ENCODE results near the gene CRTC2. TPM values are rescaled to one million over a fixed set of nuclear protein-coding genes. Genes with fewer than 3 reads are reported as not detected.

The CRTC2 gene
- total RNA-seq, 2 donors from 2014 or later = 67.6 to 174 TPM

GRCh38 chr1:153941826-153942725 is 16.3 kb downstream of the CRTC2 start:
- DNase-seq (ENCODE audit: low spot score in 2 of 2) (no peak), ATAC-seq (no peak)
- no peaks in the 10 kb centered on the region for H3K9me3 Mint-ChIP-seq
- H3K36me3 Mint-ChIP-seq = peaks cover 14 to 22% of the 10 kb centered on the region in 2 donors
- H3K27ac Mint-ChIP-seq = peak overlapping the region in 1 of 2 donors; percentile 85

DNA sequence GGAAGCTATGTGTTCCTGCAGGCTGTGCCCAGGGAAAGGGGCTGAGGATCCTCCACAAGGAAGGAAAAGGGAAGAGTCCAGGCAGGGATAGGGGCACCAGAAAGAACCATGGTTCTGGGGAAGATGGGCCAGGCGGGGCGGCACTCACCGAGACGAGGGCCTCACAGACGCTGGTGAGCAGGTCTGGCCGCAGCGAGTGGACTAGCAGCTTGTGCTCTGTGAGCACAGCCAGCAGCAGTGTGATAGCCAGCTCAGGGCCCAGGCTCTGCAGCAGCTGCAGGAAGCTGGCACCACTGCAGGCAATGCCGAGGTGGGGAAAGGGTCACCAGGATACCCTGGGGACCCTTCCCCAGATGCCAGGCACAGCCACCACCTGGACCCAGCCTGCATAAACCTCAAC is 17.7 kb downstream of the CRTC2 start:
- Mint-ChIP-seq H3K27ac (peak overlapping the region in 1 of 2 donors; percentile 4), H3K36me3 (peaks cover 14 to 22% of the 10 kb centered on the region in 2 donors)
- no peak for ATAC-seq

GRCh38 chr1:153939476-153939875 is 18.9 kb downstream of the CRTC2 start:
- Mint-ChIP-seq H3K36me3 (peaks cover 1 to 10% of the 10 kb centered on the region in 2 donors), H3K9me3 (no peaks in the 10 kb centered on the region), H3K27ac (peak overlapping the region; percentile 4 to 6)
- ATAC-seq (no peak), DNase-seq (ENCODE audit: low spot score in 2 of 2) (no peak)

More for the DNA sequence above, 17.7 kb downstream of the CRTC2 start:
- no peak for DNase-seq (ENCODE audit: low spot score in 2 of 2)
- no peaks in the 10 kb centered on the region for H3K9me3 Mint-ChIP-seq

DNA sequence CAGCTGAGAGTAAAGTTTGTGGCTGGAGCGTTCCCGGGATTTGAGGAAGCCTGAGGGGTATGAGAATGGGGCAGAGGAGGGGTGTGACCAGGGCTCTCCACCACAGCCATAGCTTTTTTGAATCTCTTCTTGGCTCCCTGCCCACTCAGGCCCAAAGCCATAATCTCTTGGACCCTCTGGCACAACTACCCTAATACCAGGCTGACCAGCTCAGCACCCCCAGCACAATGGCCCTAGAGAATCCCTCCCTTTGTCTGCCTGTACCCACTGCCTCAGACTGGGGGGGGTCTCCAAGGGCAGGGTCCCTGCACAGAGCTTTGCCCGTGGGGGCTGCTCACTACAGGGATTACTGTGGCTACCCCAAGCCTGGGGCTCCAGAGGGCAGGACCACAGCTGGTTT is 19.4 kb downstream of the CRTC2 start:
- Mint-ChIP-seq H3K36me3 (peaks cover 0 to 7% of the 10 kb centered on the region in 2 donors), H3K27ac (peak overlapping the region in 1 of 2 donors; percentile 68), H3K9me3 (no peaks in the 10 kb centered on the region)
- ATAC-seq (no peak), DNase-seq (ENCODE audit: low spot score in 2 of 2) (no peak)

DNA sequence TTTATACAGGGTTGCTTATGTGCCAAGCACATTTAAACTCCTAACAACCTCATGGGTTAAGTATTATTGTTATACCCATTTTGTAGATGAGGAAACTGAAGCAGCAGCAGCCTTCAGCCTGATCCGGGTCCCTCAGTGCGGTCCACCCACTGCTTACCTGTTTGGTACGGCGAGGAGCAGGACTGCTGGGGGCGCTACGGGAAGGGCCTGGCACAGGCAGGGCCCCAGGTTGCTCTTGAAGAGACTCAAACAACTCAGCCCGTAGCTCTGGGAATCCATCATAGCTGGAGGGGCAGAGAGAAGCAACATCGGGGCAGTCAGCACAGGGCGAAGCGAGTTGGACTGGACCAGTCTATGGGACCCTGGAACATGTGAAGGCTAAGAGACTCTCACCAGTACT is 21.1 kb downstream of the CRTC2 start:
- no peak for DNase-seq (ENCODE audit: low spot score in 2 of 2)
- ATAC-seq = no peak
- H3K36me3 Mint-ChIP-seq = peaks cover 0 to 7% of the 10 kb centered on the region in 2 donors
- no peaks in the 10 kb centered on the region for H3K9me3 Mint-ChIP-seq
- H3K27ac Mint-ChIP-seq = peak overlapping the region in 1 of 2 donors; percentile 90

GRCh38 chr1:153936011-153936802 is 22.2 kb downstream of the CRTC2 start:
- ATAC-seq (no peak), DNase-seq (ENCODE audit: low spot score in 2 of 2) (no peak)
- Mint-ChIP-seq H3K27ac (peak overlapping the region in 1 of 2 donors; percentile 72), H3K36me3 (peaks cover 0 to 7% of the 10 kb centered on the region in 2 donors), H3K9me3 (no peaks in the 10 kb centered on the region)

DNA sequence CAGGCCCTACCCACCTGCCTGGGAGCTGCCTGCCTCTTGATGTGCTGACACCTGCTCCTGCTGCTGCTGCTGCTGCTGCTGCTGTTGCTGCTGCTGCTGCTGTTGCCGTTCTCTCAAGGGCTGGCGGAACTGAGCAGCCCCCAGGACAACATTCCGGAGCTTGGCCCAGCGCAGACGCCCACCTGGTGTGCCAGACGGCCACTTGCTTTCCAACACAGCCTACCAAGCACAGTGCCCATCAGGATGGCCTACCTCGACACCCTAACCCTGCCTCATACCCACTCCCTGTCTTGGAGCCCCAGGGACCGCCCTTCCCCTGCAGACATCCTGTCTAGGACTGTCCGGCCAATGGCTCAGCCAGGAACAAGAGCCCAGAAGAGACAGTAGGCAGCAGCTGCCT is 23.7 kb downstream of the CRTC2 start:
- no peak for ATAC-seq
- H3K9me3 Mint-ChIP-seq = no peaks in the 10 kb centered on the region
- no peaks in the 10 kb centered on the region for H3K36me3 Mint-ChIP-seq
- peak in 1 of 2 donors; percentile 37 for DNase-seq (ENCODE audit: low spot score in 2 of 2)
- peak overlapping the region in 1 of 2 donors; percentile 67 for H3K27ac Mint-ChIP-seq

DNA sequence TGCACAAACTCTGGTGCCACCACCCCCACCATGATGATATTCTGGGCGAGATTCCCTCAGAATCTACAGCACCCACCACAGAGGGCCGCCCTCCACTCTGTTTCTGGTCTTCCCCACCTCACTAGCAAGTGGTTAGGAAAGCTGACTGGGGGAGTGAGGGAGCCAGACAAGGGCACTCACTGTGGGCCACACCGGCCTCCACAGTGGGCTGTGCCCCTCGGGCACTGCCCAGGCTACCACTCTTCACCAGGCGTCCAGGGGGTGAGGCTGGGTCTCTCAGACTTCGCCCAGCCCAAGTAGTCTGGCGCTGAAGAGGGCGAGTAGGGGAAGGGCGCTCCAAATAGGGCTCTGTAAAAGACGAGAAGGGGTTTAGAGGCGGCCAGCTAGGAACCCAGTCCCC is 24.5 kb downstream of the CRTC2 start:
- H3K27ac Mint-ChIP-seq = no peak overlapping the region
- no peaks in the 10 kb centered on the region for H3K9me3 Mint-ChIP-seq
- DNase-seq (ENCODE audit: low spot score in 2 of 2) (peak in 1 of 2 donors; percentile 23), ATAC-seq (no peak)
- no peaks in the 10 kb centered on the region for H3K36me3 Mint-ChIP-seq

GRCh38 chr1:153933430-153933829 is 25.0 kb downstream of the CRTC2 start:
- Mint-ChIP-seq H3K36me3 (no peaks in the 10 kb centered on the region), H3K27ac (no peak overlapping the region)
- no peak for ATAC-seq

DNA sequence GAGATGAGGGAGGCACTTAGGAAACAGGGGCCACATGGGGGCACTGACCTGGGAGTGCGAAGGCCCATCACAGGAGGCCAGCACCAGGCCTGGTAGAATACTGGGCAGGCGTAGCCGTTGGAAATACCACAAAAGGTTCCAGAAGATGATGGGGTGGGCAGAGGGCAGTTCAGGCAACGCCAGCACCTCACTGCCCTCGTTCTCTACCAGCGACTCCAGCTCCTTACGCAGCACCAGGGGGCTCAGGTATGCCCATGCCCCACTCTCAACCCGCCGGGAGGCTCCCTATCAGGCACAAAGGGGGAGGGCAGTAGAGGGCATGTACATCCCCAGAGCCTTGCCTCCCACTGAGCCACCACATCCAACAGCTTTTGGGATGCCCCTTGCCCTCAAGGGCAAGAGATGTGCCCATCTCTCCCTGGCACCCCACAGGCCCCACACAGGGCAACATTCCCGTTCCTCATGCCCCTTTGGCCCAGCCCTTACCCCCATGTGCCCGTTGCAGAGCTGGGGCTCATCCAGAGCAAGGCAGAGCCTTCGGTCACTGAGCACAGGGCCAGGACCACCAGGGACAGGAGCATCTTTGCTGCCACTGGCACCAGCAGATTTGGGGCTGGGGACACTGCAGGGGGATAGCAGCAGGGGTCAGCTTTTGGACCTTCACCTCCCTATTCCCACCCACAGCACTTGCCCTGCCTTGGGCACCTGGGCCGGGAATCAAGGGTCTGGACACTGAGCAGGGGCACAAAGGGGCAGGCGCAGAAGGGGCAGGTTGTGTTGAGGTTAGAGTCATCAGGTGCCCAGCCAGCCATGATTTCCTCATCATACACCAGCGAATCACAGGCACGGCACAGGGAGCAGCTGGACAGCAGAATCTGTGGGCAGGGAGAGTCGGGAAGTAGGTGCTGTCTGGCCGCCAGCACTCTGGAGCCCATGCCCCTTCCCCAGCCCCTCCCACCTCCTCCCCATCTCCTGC is 26.0 kb downstream of the CRTC2 start:
- Mint-ChIP-seq H3K27ac (no peak overlapping the region), H3K36me3 (no peaks in the 10 kb centered on the region), H3K9me3 (no peaks in the 10 kb centered on the region)
- ATAC-seq (no peak), DNase-seq (ENCODE audit: low spot score in 2 of 2) (no peak)

More at GRCh38 chr1:153933430-153933829, 25.0 kb downstream of the CRTC2 start:
- DNase-seq (ENCODE audit: low spot score in 2 of 2) = no peak
- no peaks in the 10 kb centered on the region for H3K9me3 Mint-ChIP-seq

DNA sequence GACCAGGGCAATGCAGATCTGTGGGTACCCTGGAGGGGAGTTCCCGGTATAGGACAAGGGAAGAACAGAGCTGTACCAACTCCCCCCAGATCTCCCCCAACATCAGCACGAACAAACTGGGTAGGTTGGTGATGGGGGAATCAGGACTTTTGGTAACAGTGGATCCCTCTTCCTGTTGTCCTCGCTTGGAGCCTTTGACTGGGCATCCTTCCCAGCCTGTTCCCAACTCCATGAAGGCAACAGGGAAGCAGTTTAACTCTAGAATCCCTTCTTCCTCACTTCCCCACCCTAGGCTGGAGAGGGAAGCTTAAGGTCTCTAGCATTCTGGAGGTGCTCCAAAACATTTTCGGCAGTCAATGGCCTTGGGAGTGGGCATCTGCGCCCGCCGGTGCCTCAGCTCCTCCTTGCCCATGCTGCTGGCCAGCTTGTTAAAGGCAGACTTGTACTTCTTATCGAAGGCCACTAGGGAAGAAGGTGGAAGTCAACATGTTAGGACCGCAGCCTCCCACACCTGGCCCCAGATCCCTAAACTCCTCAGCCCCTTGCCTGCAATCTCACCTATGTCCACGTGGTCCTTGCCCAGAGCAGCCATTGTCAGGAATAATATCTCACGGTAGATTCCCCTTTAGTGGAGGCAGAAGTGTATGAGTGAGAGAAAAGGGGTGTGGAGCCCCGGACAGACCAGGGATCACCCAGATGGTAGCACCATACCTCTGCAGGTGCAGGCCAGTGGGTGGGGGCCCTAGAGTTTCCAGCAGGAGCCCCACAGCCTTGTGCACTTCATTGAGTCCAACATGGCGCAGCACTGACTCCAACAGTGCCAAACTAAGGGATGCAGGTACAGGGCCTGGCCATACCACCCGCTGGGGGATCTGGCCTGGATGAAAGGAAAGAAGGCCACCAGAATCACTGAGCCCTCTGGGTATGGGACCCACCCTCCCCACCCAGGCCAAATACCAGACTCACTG is 28.1 kb downstream of the CRTC2 start:
- H3K9me3 Mint-ChIP-seq = no peaks in the 10 kb centered on the region
- no peaks in the 10 kb centered on the region for H3K36me3 Mint-ChIP-seq
- no peak for ATAC-seq
- peak overlapping the region in 1 of 2 donors; percentile 36 for H3K27ac Mint-ChIP-seq
- DNase-seq (ENCODE audit: low spot score in 2 of 2) = peak in 1 of 2 donors; percentile 50

GRCh38 chr1:153929426-153929825 is 29.0 kb downstream of the CRTC2 start:
- DNase-seq (ENCODE audit: low spot score in 2 of 2) (peak in 1 of 2 donors; percentile 26), ATAC-seq (no peak)
- no peaks in the 10 kb centered on the region for H3K9me3 Mint-ChIP-seq
- peak overlapping the region in 1 of 2 donors; percentile 61 for H3K27ac Mint-ChIP-seq
- no peaks in the 10 kb centered on the region for H3K36me3 Mint-ChIP-seq

- DNase-seq (ENCODE audit: low spot score in 2 of 2) = peak in 1 of 2 donors; percentile 26
- Mint-ChIP-seq H3K9me3 (no peaks in the 10 kb centered on the region), H3K36me3 (no peaks in the 10 kb centered on the region), H3K27ac (peak overlapping the region; percentile 57 to 61)
- ATAC-seq = no peak
Observed at GRCh38 chr1:153928791-153929341, 29.5 kb downstream of the CRTC2 start.

DNA sequence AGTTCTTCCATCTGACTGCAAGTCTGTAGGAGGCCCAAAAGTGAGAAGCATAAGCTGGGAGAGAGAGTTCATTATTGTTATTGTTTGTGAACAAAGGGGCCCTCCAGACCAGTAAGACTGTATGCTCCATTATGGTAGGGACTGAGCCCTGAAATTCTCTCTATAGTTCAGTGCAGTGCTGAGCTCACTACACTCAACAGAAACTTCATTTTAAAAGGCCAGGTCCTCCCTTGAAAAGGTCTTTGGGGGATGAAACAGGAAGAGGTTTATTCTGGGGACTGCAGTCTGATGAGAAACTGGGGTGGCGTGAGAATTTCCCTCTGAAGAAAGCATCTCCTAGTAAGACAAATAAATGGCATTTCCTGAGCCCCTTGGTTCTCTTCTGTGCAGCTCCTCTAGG is 30.2 kb downstream of the CRTC2 start:
- no peaks in the 10 kb centered on the region for H3K9me3 Mint-ChIP-seq

DNA sequence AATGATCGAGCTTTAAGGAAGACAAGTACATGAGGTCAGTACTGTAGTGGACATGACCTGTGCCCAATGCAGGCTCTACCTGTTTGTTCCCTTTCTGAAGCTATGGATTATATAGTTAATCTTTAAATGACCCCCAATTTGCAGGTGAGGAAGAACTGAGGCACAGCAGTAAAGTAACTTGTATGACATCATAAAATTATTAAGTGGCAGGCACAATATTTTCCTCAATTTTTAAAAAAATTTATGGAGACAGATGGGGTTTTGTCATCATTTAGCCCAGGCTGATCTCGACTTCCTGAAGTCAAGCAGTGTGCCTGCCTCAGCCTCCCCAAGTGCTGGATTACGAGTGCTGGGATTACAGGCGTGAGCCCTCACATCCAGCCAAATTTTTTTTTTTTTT is 32.0 kb downstream of the CRTC2 start:
- no peak for DNase-seq (ENCODE audit: low spot score in 2 of 2)
- Mint-ChIP-seq H3K9me3 (no peaks in the 10 kb centered on the region), H3K36me3 (peaks cover 6 to 15% of the 10 kb centered on the region in 2 donors), H3K27ac (no peak overlapping the region)
- no peak for ATAC-seq

More for the DNA sequence above, 30.2 kb downstream of the CRTC2 start:
- ATAC-seq = peak in 1 of 2 donors; percentile 15
- H3K27ac Mint-ChIP-seq = peak overlapping the region in 1 of 2 donors; percentile 61
- no peak for DNase-seq (ENCODE audit: low spot score in 2 of 2)
- H3K36me3 Mint-ChIP-seq = peaks cover 0 to 6% of the 10 kb centered on the region in 2 donors

All from activated naive CD4-positive, alpha-beta T cell treated with anti-CD3 and anti-CD28 coated beads, Interleukin-2, amount 50 U/mL, for 72 hours (primary cell).